ENCODE measurements around the gene GAL3ST2.

GAL3ST2 gene

DNA sequence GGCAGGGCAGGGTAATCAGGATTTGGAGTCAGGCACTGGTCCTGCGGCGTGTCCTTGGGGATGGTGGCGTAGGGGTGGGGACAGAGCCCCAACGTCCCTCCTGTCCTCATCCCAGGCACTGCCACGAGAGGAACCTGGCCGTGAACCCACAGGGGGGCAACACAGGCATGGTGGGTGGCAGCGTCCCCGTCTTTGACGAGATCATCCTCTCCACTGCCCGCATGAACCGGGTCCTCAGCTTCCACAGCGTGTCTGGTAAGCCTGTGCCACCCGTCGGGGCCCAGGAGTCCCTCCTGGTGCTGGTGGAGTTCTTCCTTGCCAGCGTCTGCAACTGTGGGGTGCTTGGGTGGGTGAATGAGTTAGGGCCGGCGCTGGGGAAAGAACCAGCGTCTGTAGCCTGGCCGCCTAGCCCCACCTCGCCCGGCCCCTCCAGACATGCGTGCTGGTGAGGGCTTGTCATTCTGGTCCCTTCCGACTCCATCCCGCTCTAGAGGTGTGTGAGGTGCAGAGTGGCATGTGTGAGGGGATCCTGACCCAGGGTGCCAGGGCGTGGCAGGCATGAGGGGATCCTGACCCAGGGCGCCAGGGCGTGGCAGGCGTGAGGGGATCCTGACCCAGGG, 34.2 kb upstream of the GAL3ST2 start:
- TF ChIP-seq GATA2 (IDR thresholded peaks at IDR 0.05; ENCODE audit: low read depth, low read length) = no peak
- no peak for TF ChIP-seq GATA3 (IDR thresholded peaks at IDR 0.05; ENCODE audit: low read depth, low read length)

DNA sequence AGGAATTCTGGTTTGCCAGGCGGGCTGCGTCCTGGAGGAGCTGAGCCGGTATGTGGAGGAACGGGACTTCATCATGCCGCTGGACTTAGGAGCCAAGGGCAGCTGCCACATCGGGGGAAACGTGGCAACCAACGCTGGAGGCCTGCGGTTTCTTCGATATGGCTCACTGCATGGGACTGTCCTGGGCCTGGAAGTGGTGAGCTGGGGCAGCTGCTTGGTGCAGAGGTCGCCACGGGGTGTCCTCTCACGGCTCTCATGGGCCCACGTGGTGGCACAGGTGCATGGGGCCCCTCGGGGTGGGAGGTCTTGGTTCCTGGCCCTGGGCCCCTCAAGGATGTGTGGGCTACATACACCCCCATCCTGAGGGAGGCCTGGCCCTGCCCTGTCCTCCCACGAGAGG, 33.0 kb upstream of the GAL3ST2 start:
- TF ChIP-seq GATA3 (IDR thresholded peaks at IDR 0.05; ENCODE audit: low read depth, low read length) = no peak
- no peak for TF ChIP-seq GATA2 (IDR thresholded peaks at IDR 0.05; ENCODE audit: low read depth, low read length)

DNA sequence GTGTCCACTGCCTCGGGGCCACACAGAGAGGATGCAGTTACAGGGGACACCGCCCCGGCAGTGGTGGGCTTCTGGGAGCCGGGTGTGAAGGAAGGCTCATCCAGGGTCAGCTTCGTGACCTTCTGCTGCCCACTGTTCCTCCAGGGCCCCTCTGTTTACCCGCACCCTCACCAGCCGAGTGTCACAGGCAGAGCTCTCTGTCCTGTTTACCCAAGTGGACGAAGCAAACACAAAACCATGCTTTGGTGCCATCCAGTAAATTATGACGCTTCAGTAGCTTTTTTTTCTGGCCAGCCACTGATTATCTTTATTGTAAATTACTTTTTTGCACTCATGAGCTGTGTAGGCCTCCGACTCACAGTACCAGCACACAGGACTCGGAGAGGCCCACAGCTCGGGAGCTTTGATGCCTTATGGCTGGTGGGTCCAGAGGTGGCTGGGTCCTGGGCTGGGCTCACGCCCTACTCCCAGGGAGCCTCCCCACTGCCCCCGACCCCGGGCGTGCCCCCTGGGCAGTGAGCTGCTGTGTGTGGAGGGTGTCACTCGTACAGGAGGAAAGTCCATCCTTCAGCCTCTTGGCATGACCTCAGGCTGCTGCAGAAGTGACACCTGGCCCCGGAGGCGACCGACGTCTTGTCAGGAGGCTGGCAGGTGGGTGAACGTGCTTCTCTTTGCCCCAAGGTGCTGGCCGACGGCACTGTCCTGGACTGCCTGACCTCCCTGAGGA, 32.4 kb upstream of the GAL3ST2 start:
- no peak for TF ChIP-seq GATA2 (IDR thresholded peaks at IDR 0.05; ENCODE audit: low read depth, low read length)
- no peak for TF ChIP-seq GATA3 (IDR thresholded peaks at IDR 0.05; ENCODE audit: low read depth, low read length)

DNA sequence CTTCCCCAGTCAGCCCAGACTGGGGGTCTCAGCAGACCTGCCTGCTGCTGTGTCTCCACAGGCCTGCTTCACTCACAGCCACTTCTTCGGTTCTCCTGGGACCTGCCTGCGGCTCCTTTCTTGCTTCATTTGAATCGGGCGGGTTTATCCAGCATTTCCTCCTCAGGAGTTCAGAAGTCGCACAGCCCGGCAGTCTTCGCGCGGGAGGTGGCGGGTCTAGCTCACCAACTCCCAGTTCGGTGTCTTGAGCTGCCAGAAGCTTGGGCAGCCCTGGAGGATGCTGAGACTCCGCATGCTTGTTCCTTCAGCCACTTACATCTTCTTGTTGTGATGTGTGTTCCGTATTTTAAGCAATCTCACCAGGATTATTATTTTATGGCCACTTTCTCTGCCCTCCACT, 31.3 kb upstream of the GAL3ST2 start:
- TF ChIP-seq GATA3 (IDR thresholded peaks at IDR 0.05; ENCODE audit: low read depth, low read length) (no peak), GATA2 (IDR thresholded peaks at IDR 0.05; ENCODE audit: low read depth, low read length) (no peak)

DNA sequence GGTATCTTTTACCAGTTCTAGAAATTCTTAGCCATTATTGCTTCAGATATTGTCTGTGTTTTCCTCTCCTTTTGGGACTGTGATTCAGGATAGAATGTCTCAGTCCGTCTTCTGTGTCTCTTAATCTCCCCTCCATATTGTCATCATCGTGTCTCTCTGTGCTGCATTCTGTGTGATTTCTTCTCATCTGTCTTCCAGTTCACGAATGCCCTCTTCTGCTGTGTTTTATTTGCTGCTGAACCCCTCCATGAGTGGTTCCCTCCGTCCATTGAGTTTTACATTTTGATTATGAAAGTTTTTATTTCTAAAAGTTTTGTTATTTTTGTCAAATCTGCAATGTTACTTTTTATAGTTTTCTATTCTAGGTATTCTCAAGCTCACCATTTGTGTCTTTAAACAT, 30.5 kb upstream of the GAL3ST2 start:
- TF ChIP-seq GATA2 (IDR thresholded peaks at IDR 0.05; ENCODE audit: low read depth, low read length) = no peak
- no peak for TF ChIP-seq GATA3 (IDR thresholded peaks at IDR 0.05; ENCODE audit: low read depth, low read length)

DNA sequence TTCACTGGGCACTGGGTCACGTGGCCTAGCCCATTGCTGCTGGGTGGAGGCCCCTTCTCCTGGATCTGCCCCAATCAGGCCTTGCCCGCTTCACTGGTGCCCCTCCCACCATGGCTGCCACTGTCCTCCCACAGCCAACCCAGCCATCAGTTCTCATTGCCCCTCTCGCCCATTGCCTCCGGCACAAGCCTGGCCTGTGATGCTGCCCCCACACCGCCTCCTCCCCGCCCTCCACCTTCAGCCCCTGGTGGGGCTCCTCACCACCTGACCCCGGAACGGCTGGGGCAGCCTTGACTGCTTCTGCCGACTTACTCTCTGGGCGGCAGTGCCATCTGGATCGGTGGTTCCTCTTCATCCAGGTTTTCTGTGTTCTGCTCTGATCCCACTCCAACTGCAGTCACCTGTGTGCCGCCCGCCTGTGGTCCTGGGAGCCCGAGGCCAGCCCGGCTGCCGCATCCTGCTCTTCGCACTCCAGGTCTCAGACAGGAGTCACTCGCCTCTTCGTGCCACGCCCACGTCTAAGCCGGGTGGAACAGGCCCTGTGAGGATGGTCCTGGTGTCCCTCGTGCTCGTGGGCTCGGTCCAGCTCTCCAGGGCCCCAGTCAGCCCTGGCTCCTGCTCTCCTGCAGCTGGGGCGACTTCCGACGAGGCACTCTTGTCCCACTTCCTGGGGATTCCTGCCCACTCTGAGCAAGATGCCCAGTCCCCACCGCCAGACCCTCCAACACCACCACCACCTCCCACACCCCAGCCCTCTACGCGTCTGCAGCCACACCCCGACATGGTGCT, 28.0 kb upstream of the GAL3ST2 start:
- TF ChIP-seq GATA2 (IDR thresholded peaks at IDR 0.05; ENCODE audit: low read depth, low read length) = no peak
- TF ChIP-seq GATA3 (IDR thresholded peaks at IDR 0.05; ENCODE audit: low read depth, low read length) = no peak

DNA sequence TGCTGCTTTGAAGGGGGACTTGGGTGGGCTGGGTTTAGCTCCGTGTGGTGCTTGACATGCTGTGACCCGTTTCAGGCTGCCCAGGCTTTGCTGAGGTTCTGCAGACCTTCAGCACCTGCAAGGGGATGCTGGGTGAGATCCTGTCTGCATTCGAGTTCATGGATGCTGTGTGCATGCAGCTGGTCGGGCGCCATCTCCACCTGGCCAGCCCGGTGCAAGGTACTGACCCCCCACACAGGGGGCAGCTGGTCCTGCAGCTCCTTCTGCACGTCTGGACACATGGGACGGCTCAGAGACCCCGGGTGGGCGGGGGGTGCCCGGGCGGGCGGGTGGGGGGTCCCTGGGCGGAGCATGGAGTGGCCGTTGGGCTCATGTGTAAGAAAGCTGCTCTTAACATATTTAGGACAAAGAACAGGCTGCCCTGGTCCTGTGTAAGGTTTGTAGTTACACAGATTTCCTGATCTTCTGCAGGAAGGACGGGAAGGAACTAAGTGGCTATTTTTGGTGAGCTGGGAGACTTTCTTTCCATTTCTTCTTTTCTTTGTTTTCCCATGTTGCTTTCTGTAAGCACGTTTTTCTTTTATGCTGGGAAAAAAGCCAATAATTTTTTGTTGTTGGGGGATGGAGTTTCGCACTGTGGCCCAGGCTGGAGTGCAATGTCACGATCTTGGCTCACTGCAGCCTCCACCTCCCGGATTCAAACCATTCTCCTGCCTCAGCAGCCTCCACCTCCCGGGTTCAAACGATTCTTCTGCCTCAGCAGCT, 26.4 kb upstream of the GAL3ST2 start:
- TF ChIP-seq GATA2 (IDR thresholded peaks at IDR 0.05; ENCODE audit: low read depth, low read length) = no peak
- TF ChIP-seq GATA3 (IDR thresholded peaks at IDR 0.05; ENCODE audit: low read depth, low read length) = no peak

DNA sequence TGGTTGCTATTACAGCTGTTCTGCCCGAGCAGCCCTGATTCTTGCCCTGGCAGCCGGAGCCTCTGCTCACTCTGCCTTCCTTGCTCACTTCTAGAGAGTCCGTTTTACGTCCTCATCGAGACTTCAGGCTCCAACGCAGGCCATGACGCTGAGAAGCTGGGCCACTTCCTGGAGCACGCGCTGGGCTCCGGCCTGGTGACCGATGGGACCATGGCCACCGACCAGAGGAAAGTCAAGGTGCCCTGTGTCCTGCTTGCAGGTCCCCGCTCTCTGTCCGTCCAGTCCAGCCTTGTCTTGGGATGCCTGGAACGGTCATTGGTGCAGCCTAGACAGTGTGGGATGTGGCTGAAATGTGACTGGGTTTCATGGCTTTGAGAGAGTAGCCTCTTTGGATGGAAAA, 25.5 kb upstream of the GAL3ST2 start:
- TF ChIP-seq GATA3 (IDR thresholded peaks at IDR 0.05; ENCODE audit: low read depth, low read length) (no peak), GATA2 (IDR thresholded peaks at IDR 0.05; ENCODE audit: low read depth, low read length) (no peak)

DNA sequence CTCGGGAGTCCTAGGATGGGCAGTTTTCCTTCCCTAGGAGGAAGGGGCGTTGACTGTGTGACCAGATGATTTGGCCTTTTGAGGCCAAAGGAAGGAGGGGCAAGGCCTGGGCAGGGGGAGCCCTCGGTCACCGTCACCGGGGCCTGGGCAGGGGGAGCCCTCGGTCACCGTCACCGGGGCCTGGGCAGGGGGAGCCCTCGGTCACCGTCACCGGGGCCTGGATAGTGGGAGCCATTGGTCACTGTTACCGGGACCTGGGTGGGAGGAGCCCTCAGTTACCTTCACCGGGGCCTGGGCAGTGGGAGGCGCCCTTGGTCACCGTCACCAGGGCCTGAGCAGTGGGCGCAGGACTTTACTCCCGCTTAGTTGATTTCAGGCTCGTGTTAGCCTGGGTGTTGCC, 24.8 kb upstream of the GAL3ST2 start:
- TF ChIP-seq GATA3 (IDR thresholded peaks at IDR 0.05; ENCODE audit: low read depth, low read length) (no peak), GATA2 (IDR thresholded peaks at IDR 0.05; ENCODE audit: low read depth, low read length) (no peak)

DNA sequence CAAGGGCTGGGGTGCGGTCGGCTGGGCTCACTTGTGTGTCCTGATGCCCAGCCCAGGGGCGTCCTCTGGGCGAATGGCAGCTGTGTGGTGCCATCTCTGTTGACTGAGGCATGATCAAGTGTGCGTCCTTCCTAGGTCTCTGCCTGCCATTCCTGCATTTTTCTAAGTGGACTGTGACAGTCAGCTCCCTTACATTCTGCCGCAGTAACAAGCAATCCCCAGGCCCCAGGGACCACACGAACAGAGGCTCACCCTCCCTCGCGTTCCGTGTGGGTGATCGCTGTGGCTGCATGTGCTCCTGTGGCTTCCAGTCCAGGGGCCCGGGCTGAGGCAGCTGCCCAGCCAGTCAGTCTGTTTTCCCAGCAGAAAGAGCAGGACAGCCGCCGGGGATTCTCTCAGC, 24.4 kb upstream of the GAL3ST2 start:
- TF ChIP-seq GATA3 (IDR thresholded peaks at IDR 0.05; ENCODE audit: low read depth, low read length) (no peak), GATA2 (IDR thresholded peaks at IDR 0.05; ENCODE audit: low read depth, low read length) (no peak)

DNA sequence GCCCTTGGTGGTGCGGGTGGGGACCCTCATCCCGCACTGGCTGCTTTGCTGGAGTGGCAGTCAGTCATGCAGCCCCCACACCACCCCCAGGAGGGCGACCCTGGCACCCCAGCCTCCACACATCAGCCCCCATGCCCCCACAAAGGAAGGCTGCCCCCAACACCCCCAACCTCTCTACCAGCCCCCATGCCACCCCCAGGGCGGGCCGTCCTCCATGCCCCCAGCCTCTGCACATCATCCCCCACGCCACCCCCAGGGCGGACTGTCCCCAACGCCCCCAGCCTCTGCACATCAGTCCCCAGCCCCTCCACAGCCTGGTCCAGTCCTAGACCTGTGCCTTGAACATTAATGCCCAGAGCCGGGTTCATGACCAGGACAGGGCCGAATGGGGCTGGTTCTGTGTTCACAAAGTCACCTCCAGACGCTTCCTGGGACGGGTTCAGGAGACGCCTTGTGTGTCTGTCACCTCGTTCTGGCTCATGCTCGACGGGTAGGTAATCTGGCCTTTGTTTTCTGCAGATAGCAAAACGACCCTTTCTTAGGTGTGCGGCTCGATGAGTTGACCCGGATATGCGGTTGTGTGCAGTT, 23.8 kb upstream of the GAL3ST2 start:
- no peak for TF ChIP-seq GATA2 (IDR thresholded peaks at IDR 0.05; ENCODE audit: low read depth, low read length)
- no peak for TF ChIP-seq GATA3 (IDR thresholded peaks at IDR 0.05; ENCODE audit: low read depth, low read length)

DNA sequence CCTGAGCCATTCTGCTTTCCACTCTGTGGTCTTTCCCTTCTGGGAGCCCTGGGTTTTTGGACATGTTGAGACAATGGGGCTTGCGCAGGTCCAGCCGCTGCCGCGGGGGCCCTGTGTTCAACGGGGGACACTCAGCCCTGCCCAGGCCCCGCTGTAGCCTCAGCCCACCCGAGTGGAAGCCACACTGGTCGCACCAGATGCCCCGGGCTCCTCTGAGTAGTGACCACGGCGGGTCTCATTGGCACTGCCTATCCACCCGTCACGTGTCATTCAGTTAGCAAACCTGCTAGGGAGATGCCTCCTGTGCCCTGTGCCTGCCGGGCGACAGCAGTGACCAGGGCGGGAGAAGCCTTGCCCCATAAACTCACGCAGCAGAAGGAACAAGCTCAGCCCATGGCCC, 23.1 kb upstream of the GAL3ST2 start:
- no peak for TF ChIP-seq GATA2 (IDR thresholded peaks at IDR 0.05; ENCODE audit: low read depth, low read length)
- TF ChIP-seq GATA3 (IDR thresholded peaks at IDR 0.05; ENCODE audit: low read depth, low read length) = no peak

DNA sequence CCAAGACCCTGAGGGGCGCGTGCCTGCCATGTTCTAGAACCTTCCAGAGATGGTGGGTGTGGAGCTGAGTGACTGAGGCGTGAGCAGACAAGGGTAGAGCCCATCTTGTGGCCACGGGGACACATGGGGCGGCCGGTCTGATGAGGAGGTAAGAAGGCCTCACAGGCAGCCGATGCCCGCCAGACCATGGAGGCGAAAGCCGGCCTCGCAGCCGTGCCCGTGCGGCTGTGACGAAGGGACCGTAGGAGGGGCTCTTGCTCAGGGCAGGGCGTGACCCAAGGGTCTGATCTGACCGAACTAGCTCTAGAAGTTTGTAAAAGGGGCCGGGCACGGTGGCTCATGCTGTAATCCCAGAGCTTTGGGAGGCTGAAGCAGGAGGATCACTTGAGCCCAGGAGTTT, 22.6 kb upstream of the GAL3ST2 start:
- TF ChIP-seq GATA2 (IDR thresholded peaks at IDR 0.05; ENCODE audit: low read depth, low read length) (no peak), GATA3 (IDR thresholded peaks at IDR 0.05; ENCODE audit: low read depth, low read length) (no peak)

DNA sequence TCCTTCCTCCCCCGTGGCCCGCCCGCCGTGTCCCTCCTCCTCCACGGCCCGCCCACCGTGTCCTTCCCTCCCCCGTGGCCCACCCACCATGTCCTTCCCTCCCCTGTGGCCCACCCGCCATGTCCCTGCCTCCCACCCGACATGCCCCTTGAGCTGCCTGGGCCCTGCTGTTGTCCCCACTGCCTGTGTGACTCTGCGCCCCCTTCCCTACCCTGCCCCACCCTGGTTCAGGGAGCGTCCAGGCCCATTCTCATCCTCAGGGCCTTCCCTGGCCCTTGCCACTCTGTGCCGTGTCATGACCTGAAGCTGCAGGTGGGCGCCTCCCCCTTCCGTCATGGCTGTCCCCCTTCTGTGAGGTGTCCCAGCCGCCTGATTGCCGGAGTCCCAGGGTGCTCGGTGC, 21.5 kb upstream of the GAL3ST2 start:
- TF ChIP-seq GATA3 (IDR thresholded peaks at IDR 0.05; ENCODE audit: low read depth, low read length) = no peak

All from SH-SY5Y (cell line).